HG03354 (cell line): ENCODE results near the gene FLT3LG.

Experiments
- ATAC-seq: cut with Tn5 transposase; IDR thresholded peaks from one replicate; pipeline ENCODE4 v1.9.1; 2021; ENCODE audit warnings: mild to moderate bottlenecking; ENCODE audit not compliant: unreplicated experiment, poor library complexity, severe bottlenecking

FLT3LG gene

GRCh38 chr19:49486710-49487276 is 12.8 kb downstream of the FLT3LG start:
- ATAC-seq = no peak

- ATAC-seq = peak; percentile 90
These were observed 13.4 kb downstream of the FLT3LG start, which contains the start of gene RPL13A for GRCh38 chr19:49487277-49488045. TSS of gene RPL13A (plus strand) at chr19:49487608. CDS start at chr19:49487630, 22 bp downstream.

GRCh38 chr19:49488046-49488862 is 14.2 kb downstream of the FLT3LG start:
- no peak for ATAC-seq

- ATAC-seq = no peak
These were observed 15.0 kb downstream of the FLT3LG start for GRCh38 chr19:49488863-49489537.

- no peak for ATAC-seq
These were observed 15.7 kb downstream of the FLT3LG start for GRCh38 chr19:49489601-49490167.

- ATAC-seq = no peak
These were observed 16.4 kb downstream of the FLT3LG start for GRCh38 chr19:49490287-49491029.

- no peak for ATAC-seq
These were observed 17.2 kb downstream of the FLT3LG start for GRCh38 chr19:49491030-49491803.

- ATAC-seq = no peak
These were observed 18.0 kb downstream of the FLT3LG start for GRCh38 chr19:49491804-49492572.

- no peak for ATAC-seq
These were observed 18.8 kb downstream of the FLT3LG start for GRCh38 chr19:49492573-49493405.

- ATAC-seq = no peak
These were observed 22.6 kb downstream of the FLT3LG start for GRCh38 chr19:49496574-49497008.

GRCh38 chr19:49497047-49497788 is 23.2 kb downstream of the FLT3LG start:
- no peak for ATAC-seq

GRCh38 chr19:49497789-49498103 is 23.7 kb downstream of the FLT3LG start:
- no peak for ATAC-seq

GRCh38 chr19:49498475-49498874 is 24.5 kb downstream of the FLT3LG start:
- no peak for ATAC-seq

- no peak for ATAC-seq
These were observed 25.1 kb downstream of the FLT3LG start for GRCh38 chr19:49499030-49499670.

GRCh38 chr19:49502866-49503581 is 29.0 kb downstream of the FLT3LG start:
- no peak for ATAC-seq
